Glomerular endothelial cell (primary cell): ENCODE results near the gene SRPX. TPM values are rescaled to one million over a fixed set of nuclear protein-coding genes. Genes with fewer than 3 reads are reported as not detected.

ENCODE experiments used
- DNase-seq: peaks from one replicate; pipeline ENCODE4 v3.0.0-alpha.2; 2011; ENCODE audit warnings: low read depth, low spot score; ENCODE audit errors: extremely low read depth
- total RNA-seq: library from RNA; depleted of rRNA; stranded (reverse); fragments of >200 nt; gene quantifications from 2 replicates; pipeline ENCODE4 v1.2.3, GENCODE V29; 2015

The SRPX gene
- 147 and 267 TPM in 2 replicates for total RNA-seq

- no peak for DNase-seq
Measured at GRCh38 chrX:38220415-38221390, at the start of gene SRPX. Gene SRPX (minus strand): TSS chrX:38220871. CDS start chrX:38220792, 79 bp downstream.

GRCh38 chrX:38268011-38268410 lies 47.3 kb upstream of the SRPX start:
- DNase-seq: no peak

GRCh38 chrX:38262715-38263620 lies 42.3 kb upstream of the SRPX start:
- no peak for DNase-seq

- no peak for DNase-seq
Measured at GRCh38 chrX:38260231-38260630, 39.6 kb upstream of the SRPX start.

GRCh38 chrX:38256019-38256418 lies 35.3 kb upstream of the SRPX start:
- DNase-seq: no peak

- DNase-seq: no peak
Measured at GRCh38 chrX:38249965-38250364, 29.3 kb upstream of the SRPX start.

- DNase-seq: no peak
Measured at GRCh38 chrX:38247051-38247450, 26.4 kb upstream of the SRPX start.

GRCh38 chrX:38240541-38240940 lies 19.9 kb upstream of the SRPX start:
- no peak for DNase-seq

GRCh38 chrX:38236901-38237615 lies 16.4 kb upstream of the SRPX start:
- no peak for DNase-seq

GRCh38 chrX:38233891-38234667 lies 13.4 kb upstream of the SRPX start:
- DNase-seq: no peak

GRCh38 chrX:38232079-38232686 lies 11.5 kb upstream of the SRPX start:
- DNase-seq: no peak

GRCh38 chrX:38225093-38225492 lies 4.4 kb upstream of the SRPX start:
- DNase-seq: no peak

- DNase-seq: no peak
Measured at GRCh38 chrX:38224160-38224559, 3.5 kb upstream of the SRPX start.

GRCh38 chrX:38221391-38221929 lies 789 bp upstream of the SRPX start:
- no peak for DNase-seq

- DNase-seq: no peak
Measured at GRCh38 chrX:38220024-38220414, 652 bp downstream of the SRPX start.

GRCh38 chrX:38216642-38217041 lies 4.0 kb downstream of the SRPX start:
- DNase-seq: no peak

- no peak for DNase-seq
Measured at GRCh38 chrX:38214551-38215531, 5.8 kb downstream of the SRPX start.

- no peak for DNase-seq
Measured at GRCh38 chrX:38214044-38214443, 6.6 kb downstream of the SRPX start.
